ENCODE measurements around the gene VPS13A.

DNA sequence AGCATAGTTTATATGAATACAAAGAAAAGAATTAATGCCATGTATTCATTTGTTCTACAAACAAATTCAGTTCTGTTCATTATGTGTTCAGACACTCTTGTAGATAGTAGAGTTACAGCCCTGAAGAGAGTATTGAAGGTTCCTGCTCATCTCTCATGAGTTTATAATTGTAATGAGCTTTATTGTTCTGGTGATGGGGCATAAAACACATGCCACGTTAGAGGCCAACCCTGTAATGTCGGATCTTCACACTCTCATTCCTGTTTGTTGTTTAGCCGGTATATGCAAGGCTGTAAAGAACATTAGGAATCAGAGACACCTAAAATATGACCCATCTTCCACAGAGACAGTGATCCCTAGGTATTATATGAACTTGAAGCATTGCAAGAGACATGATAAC, 214.5 kb downstream of the VPS13A start:
- TF ChIP-seq, protein P1, sequence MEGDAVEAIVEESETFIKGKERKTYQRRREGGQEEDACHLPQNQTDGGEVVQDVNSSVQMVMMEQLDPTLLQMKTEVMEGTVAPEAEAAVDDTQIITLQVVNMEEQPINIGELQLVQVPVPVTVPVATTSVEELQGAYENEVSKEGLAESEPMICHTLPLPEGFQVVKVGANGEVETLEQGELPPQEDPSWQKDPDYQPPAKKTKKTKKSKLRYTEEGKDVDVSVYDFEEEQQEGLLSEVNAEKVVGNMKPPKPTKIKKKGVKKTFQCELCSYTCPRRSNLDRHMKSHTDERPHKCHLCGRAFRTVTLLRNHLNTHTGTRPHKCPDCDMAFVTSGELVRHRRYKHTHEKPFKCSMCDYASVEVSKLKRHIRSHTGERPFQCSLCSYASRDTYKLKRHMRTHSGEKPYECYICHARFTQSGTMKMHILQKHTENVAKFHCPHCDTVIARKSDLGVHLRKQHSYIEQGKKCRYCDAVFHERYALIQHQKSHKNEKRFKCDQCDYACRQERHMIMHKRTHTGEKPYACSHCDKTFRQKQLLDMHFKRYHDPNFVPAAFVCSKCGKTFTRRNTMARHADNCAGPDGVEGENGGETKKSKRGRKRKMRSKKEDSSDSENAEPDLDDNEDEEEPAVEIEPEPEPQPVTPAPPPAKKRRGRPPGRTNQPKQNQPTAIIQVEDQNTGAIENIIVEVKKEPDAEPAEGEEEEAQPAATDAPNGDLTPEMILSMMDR (IDR thresholded peaks at IDR 0.05 in 2 of 3, conservative IDR thresholded peaks at IDR 0.05 in 1 of 3; ENCODE audit: insufficient read depth in 2 of 3, low read depth in 1 of 3, low read length in 3 of 3), result no peak
- TF ChIP-seq JUN (IDR thresholded peaks at IDR 0.05; ENCODE audit: borderline replicate concordance, low read depth, low read length) (no peak), JUN (CRISPR knock-in tag; IDR thresholded peaks at IDR 0.05; ENCODE audit: borderline replicate concordance) (no peak), SRF (CRISPR knock-in tag; IDR thresholded peaks at IDR 0.05) (no peak), KDM1A (IDR thresholded peaks at IDR 0.05) (no peak), FOXP1 (CRISPR knock-in tag; IDR thresholded peaks at IDR 0.05) (no peak), TCF3 (CRISPR knock-in tag; IDR thresholded peaks at IDR 0.05) (no peak), BMI1 (IDR thresholded peaks at IDR 0.05; ENCODE audit: low read length) (no peak), ZNF174 (CRISPR knock-in tag; IDR thresholded peaks at IDR 0.05) (no peak), FOXA3 (CRISPR knock-in tag; conservative IDR thresholded peaks at IDR 0.05 in 1 of 2, IDR thresholded peaks at IDR 0.05 in 1 of 2) (no peak), ZNF695 (CRISPR knock-in tag; IDR thresholded peaks at IDR 0.05) (no peak), EZH2 (IDR thresholded peaks at IDR 0.05; ENCODE audit: borderline replicate concordance, low read depth, low read length) (no peak)
- TF ChIP-seq, protein P2, sequence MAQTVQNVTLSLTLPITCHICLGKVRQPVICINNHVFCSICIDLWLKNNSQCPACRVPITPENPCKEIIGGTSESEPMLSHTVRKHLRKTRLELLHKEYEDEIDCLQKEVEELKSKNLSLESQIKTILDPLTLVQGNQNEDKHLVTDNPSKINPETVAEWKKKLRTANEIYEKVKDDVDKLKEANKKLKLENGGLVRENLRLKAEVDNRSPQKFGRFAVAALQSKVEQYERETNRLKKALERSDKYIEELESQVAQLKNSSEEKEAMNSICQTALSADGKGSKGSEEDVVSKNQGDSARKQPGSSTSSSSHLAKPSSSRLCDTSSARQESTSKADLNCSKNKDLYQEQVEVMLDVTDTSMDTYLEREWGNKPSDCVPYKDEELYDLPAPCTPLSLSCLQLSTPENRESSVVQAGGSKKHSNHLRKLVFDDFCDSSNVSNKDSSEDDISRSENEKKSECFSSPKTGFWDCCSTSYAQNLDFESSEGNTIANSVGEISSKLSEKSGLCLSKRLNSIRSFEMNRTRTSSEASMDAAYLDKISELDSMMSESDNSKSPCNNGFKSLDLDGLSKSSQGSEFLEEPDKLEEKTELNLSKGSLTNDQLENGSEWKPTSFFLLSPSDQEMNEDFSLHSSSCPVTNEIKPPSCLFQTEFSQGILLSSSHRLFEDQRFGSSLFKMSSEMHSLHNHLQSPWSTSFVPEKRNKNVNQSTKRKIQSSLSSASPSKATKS (CRISPR knock-in tag; IDR thresholded peaks at IDR 0.05), result no peak

Measured in K562 (cell line).